ENCODE measurements around the gene PCDHA3.
"Not testable (repeated sequence)": the region's sequence is repeated elsewhere in the genome, so short reads cannot be mapped to it uniquely, and the experiment has no call there.

Gene PCDHA3

GRCh38 chr5:140800816-140801493 is at the start of gene PCDHA3:
Gene PCDHA3 (plus strand): TSS chr5:140801057.
- DNase-seq: no peak

DNA sequence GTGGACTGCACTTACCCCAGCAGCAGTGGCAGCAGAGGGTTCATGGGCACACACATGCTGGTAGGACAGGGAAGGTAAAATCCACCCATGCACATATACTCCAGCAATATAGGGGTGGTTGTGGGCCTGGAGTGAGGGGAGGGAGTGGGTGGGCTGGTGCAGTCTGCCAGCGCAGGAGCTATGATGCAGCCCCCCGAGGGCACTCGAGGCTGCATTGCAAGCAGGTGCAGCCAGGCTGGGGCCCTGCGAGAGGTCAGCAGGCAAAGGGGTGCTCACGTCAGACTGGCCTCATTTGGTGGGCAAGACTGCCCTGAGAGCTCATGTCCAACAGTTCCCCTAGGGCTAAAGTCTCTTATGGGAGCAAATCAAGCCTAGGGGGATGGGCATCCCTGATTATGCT is 47.3 kb upstream of the PCDHA3 start:
- no peak for DNase-seq

GRCh38 chr5:140764177-140764973 is 36.5 kb upstream of the PCDHA3 start:
- no peak for DNase-seq

DNA sequence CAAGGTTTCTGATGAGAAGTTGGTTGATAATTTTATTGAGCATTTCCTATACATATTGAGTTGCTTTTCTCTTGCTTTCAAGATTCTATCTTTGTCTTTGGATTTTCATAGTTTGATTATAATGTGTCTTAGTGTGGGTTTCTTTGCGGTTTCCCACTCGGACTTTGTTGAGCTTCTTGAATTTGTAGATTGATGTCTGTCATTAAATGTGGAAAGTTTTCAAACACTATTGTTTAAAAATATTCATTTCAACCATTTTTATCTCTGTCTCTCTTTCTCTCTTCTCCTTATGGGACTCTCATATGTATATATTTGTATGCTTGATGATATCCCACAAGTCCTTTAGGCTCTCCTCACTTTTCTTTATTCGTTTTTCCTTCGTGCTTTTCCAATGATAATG is 33.4 kb upstream of the PCDHA3 start:
- DNase-seq: no peak

- DNase-seq: no peak
These were observed 20.3 kb upstream of the PCDHA3 start for GRCh38 chr5:140780512-140780911.

DNA sequence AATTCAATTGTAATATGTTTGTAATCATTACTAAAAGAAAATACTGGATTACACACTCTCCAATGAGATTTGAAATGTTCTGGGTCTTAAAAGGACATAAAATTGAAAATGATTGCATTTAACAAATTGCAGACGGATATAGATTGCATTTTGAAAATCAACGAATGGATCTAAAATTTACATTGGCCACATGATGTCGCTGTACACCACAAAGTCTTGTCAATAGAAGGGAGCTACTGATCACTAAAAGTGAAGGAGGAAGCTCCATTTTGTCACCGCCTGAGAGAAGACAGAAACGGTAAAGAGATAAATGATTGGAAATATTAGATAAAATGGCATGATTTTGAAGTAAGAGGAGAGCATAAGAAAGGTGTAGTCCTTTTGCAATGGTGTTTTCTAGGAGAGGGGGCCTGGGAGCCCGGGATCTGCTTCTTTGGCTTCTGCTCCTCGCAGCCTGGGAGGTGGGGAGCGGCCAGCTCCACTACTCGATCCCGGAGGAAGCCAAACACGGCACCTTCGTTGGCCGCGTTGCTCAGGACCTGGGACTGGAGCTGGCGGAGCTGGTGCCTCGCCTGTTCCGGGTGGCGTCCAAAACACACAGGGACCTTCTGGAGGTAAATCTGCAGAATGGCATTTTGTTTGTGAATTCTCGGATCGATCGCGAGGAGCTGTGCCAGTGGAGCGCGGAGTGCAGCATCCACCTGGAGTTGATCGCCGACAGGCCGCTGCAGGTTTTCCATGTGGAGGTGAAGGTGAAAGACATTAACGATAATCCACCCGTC is 14.8 kb upstream of the PCDHA3 start, which contains the start of gene PCDHA1:
Gene PCDHA1 (plus strand): TSS at position 236 of the 782 bp plus-strand sequence.
- DNase-seq: no peak

- not testable (repeated sequence) for DNase-seq
These were observed 13.4 kb upstream of the PCDHA3 start for GRCh38 chr5:140787422-140787821.

- DNase-seq: not testable (repeated sequence)
These were observed 12.9 kb upstream of the PCDHA3 start for GRCh38 chr5:140787849-140788504.

GRCh38 chr5:140791089-140791488 is 9.8 kb upstream of the PCDHA3 start:
- no peak for DNase-seq

DNA sequence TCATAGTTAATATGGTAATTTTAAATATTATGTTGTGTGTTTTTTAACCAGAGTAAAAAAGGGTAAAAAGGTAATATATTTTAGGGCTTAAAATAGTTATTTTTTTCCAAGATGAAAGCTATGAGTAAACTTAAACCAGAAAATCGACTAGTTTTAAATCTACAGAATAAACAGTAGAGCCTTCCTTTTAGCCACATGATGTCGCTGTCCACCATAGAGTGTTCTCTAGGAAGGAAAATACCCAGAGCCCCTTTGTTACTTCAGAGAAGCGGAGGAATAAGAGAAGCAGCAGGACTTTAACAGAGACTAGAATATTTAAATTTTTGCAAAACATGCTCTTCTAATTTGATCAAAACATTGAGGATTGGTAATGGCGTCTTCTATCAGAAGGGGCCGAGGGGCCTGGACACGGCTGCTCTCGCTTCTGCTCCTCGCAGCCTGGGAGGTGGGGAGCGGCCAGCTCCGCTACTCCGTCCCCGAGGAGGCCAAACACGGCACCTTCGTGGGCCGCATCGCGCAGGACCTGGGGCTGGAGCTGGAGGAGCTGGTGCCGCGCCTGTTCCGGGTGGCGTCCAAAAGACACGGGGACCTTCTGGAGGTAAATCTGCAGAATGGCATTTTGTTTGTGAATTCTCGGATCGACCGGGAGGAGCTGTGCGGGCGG is 6.1 kb upstream of the PCDHA3 start, which contains the start of gene PCDHA2:
Gene PCDHA2 (plus strand): TSS at position 258 of the 664 bp plus-strand sequence.
- no peak for DNase-seq

DNA sequence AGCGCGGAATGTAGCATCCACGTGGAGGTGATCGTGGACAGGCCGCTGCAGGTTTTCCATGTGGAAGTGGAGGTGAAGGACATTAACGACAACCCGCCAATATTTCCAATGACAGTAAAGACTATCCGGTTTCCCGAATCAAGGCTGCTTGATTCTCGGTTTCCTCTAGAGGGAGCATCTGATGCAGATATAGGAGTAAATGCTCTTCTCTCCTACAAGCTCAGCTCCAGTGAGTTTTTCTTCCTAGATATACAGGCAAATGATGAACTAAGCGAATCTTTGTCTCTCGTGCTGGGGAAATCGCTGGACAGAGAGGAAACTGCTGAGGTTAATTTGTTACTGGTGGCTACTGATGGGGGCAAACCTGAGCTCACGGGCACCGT is 5.6 kb upstream of the PCDHA3 start:
- DNase-seq: no peak

GRCh38 chr5:140796072-140796717 is 4.7 kb upstream of the PCDHA3 start:
- DNase-seq: not testable (repeated sequence)

- DNase-seq: no peak
These were observed 4.2 kb upstream of the PCDHA3 start for GRCh38 chr5:140796718-140797095.

- DNase-seq: no peak
These were observed 611 bp downstream of the PCDHA3 start for GRCh38 chr5:140801494-140801841.

DNA sequence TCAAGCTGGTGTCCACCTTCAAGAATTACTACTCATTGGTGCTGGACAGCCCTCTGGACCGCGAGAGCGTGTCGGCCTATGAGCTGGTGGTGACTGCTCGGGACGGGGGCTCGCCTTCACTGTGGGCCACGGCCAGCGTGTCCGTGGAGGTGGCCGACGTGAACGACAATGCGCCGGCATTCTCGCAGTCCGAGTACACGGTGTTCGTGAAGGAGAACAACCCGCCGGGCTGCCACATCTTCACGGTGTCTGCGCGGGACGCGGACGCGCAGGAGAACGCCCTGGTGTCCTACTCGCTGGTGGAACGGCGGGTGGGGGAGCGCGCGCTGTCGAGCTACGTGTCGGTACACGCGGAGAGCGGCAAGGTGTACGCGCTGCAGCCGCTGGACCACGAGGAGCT is 1.5 kb downstream of the PCDHA3 start:
- not testable (repeated sequence) for DNase-seq

GRCh38 chr5:140802781-140803271 is 2.0 kb downstream of the PCDHA3 start:
- DNase-seq: no peak

DNA sequence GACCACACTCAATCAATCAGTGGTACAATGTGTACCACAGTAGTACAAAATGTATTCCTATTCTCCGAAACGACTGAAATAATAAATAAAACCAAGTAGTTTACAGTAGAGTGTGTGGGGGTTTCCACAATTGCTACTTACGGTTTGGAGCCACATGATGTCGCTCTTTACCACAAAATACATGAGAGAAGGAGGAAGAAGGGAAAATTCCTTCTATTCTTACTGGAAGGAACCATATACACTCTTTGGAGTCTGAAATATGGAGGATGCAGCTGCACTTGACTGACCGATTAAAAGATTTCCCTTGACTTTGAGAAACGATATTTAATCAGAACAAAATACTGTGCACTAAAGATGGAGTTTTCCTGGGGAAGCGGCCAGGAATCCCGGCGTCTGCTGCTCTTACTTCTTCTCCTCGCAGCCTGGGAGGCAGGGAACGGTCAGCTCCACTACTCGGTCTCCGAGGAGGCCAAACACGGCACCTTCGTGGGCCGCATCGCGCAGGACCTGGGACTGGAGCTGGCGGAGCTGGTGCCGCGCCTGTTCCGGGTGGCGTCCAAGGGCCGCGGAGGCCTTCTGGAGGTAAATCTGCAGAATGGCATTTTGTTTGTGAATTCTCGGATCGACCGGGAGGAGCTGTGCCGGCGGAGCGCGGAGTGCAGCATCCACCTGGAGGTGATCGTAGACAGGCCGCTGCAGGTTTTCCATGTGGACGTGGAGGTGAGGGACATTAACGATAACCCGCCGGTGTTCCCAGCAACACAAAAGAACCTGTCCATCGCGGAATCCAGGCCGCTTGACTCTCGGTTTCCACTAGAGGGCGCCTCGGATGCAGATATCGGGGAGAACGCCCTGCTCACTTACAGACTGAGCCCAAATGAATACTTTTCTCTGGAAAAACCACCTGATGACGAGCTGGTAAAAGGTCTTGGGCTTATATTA is 6.2 kb downstream of the PCDHA3 start, which contains the start of gene PCDHA4:
Gene PCDHA4 (plus strand): TSS at position 235 of the 942 bp plus-strand sequence.
- DNase-seq: no peak

DNA sequence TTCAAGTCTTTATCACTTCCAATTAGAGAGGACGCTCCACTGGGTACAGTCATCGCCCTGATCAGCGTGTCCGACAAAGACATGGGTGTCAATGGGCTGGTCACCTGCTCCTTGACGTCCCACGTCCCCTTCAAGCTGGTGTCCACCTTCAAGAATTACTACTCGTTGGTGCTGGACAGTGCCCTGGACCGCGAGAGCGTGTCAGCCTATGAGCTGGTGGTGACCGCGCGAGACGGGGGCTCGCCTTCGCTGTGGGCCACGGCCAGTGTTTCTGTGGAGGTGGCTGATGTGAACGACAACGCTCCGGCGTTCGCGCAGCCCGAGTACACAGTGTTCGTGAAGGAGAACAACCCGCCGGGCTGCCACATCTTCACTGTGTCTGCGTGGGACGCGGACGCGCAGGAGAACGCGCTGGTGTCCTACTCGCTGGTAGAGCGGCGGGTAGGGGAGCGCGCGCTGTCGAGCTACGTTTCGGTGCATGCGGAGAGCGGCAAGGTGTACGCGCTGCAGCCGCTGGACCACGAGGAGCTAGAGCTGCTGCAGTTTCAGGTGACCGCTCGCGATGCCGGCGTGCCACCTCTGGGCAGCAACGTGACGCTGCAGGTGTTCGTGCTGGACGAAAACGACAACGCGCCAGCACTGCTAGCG is 7.5 kb downstream of the PCDHA3 start:
- not testable (repeated sequence) for DNase-seq

GRCh38 chr5:140808889-140809291 is 8.0 kb downstream of the PCDHA3 start:
- no peak for DNase-seq
